ENCODE measurements around the gene INTS6.

INTS6 gene

DNA sequence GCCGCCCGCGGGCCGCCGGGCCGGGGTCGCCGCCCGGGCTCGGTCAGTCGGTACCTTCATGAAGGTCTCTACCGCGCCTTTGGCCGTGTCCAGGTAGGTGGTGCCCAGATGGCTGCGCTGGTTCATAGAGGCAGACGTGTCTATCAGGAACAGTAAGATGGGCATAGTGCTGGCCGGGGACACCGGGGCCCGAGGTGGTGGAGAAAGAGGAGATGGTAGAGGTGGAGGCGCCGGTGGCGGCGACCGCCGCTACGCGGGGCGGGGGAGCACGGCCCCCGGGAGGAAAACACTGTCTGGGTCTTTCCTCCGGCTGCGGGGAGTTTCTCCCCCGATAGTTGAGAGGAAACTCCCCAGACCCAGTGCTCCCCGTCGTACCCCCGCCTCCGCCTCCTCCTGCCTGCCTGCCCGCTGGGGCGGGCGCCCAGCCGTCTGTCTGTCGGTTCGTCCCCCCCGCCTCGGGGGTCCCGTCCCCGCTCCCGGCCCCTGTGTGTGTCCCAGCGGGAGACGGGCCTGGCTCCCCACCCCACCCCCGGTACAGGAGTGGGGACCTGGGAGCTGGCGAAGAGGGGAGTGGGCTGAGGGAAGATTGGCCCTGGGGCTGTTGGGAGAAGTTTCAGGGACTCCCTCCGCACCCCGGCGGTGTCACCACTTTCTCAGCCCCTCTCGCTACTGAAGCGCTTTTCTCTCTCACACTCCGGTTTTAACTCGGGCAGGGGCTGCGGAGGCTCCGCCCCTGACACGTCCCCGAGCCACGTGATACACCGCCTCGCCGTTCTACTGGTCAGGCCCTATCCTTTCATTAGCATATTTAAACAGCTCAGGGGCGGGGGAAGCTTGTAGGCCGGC lies at the start of gene INTS6:
Gene INTS6 (minus strand): TSS at position 676 of the 846 bp plus-strand sequence. CDS start 511 bp downstream, at position 165.
- FAIRE-seq: peak; percentile 76

- no peak for FAIRE-seq
Observed at GRCh38 chr13:51502153-51502651, 49.4 kb upstream of the INTS6 start.

DNA sequence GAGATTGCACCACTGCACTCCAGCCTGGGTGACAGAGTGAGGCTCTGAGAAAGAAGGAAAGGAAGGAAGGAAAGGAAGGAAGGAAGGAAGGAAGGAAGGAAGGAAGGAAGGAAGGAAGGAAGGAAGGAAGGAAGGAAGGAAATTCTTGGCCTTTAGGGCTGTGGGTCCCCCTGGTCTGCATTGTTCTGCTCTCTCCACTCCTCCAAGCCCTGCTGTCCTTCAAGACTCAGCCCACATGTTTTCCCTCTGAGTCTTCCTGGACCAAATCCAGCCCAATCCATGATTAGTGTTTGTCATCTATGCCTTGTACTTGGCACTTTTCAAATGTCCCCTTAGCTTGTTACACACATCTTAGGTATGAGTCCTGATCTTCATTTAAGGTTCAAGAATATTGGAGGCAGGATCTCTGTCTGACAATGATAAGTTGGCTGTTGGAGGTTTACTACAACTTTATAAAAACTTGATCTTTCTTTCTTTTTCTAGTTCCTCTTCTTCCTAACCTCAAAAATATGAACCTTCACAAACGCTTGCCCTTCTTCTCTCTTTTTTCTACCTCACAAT lies 48.8 kb upstream of the INTS6 start:
- no peak for FAIRE-seq

GRCh38 chr13:51501096-51501495 lies 48.3 kb upstream of the INTS6 start:
- no peak for FAIRE-seq

- no peak for FAIRE-seq
Observed at GRCh38 chr13:51500687-51501086, 47.9 kb upstream of the INTS6 start.

DNA sequence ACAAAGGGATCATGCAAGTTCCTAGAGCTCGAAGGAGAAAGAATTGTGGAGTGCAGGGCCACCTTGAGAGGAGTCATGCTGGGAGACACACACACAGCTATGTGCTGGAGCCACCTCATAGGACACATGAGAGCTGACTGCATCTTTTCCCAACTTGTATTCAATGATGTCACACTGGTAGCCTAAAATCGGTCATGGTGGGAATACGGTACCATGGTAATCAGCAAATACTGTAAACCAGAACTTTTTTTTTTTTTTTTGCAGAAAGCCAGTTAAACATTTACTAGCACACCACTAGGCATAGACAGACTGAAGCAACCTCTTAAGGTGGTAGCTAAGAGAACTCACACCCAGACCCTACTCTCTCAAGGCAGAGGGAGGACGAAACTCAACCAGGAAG lies 47.0 kb upstream of the INTS6 start:
- no peak for FAIRE-seq

DNA sequence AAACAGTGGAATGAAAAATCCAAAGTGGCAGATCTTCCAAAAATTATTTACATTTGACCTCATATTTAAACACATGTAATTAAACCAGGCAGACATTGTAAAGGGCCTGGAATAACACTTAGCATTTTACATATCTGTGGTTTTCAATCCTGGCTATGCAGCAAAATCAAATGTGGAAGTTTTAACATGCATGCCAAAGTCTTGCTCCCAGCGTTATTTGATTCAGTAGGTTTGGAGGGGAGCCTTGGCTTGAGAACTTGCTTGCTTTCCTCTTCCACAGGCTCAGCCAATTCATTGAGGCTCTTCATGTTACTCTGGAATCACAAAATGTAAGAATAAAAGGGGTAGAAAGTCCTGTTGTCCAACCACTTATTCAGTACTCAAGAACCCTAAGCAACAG lies 42.5 kb upstream of the INTS6 start:
- FAIRE-seq: no peak

DNA sequence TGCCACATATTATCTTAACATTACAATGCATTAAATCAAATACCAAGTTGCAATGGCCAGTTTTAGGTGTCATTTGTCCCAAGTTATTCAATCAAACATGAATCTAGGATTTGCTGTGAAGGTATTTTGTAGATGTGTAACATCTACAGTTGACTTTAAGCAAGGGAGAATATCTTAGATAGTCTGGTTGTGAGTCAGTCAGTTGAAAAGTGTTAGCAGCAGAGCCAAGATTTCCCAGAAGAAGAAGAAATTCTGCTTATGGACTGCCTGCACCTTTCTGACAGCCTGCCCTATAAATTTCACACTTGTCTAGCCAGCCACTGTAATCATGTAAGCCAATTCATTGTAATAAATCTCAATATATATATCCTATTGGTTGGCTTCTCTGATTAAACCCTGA lies 41.3 kb upstream of the INTS6 start:
- FAIRE-seq: no peak

GRCh38 chr13:51488212-51488611 lies 35.4 kb upstream of the INTS6 start:
- no peak for FAIRE-seq

DNA sequence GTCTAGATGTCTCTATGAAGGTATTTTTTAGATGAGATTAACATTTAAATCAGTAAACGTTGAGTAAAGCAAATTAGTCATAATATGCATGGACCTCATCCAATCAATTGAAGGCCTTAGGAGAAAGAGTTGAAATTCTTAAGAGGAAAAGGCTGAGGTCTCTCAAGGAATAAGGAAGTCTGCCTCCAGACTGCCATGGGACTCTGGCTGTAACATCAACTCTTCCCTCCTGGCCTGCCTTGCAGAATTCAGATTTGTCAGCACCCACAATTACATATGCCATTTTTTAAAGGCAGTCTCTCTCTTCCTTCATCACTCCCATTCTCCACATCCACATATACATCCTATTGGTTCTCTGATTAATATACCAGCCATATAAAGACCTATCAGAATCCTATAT lies 28.8 kb upstream of the INTS6 start:
- no peak for FAIRE-seq

GRCh38 chr13:51479199-51479523 lies 26.3 kb upstream of the INTS6 start:
- peak; percentile 97 for FAIRE-seq

DNA sequence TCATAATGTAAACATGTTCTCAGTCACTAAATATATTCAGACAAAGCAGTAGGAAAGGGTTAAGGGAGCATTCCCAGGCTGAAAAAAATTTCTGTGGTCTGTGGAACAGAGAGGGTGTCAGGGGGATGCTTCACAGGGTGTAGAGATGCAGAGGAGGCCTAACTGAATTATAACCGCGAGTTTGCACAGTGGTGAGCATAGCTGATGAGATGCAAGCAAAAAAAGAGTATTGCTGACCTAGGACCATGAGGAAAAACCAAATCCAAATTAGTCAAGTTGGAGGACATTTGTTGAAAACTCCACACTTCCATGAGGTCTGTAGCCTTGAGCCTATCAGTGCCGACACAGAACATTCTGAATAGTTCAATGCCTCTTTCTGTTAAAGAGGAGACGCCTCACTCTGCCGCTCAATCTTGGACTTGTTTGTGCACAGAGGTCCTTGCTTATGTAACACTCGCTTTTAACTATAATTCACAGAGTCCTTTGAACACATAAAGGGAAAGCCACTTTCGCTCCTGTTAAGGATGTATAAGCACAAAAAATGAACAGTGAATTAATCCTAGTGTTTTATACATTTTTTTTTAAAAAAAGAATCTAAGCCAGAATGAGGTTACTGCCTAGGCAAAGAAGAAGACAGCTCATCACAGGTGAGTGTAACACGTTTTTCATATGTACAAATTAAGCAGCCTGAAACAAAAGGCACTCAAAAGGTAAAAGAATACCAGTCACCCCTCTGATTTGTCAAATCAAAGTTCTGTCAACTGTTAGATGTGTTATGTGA lies 25.8 kb upstream of the INTS6 start:
- no peak for FAIRE-seq

DNA sequence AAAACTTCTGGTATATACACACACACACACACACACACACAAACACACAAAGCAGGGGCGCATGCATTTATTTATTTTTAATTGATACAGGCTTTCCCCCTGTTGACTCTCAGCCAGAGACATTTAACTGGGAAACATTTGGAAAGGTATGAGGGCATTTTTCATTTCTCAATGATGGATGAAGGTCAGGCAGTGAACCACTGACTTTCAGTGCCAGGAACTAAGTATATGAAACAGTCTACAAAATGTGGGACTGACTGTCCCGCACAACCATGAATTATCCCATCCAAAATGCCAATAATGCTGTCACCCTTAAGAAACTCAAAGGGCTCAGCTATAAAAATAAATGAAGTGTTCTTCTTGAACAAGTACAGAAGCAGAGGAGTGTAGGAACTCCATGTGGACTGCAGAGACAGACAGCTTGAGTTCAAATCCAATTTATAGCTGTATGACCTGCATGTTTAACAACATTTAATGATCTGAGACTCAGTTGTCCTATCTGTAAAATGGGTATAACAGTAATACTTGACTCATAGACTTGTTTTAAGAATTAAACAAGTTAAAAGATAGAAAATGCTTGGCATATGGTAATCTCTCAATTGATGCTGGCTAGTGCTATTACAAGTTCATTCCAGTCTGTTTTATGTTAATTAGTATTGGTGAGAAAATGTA lies 25.0 kb upstream of the INTS6 start:
- FAIRE-seq: no peak

- no peak for FAIRE-seq
Observed at GRCh38 chr13:51477149-51477548, 24.3 kb upstream of the INTS6 start.

DNA sequence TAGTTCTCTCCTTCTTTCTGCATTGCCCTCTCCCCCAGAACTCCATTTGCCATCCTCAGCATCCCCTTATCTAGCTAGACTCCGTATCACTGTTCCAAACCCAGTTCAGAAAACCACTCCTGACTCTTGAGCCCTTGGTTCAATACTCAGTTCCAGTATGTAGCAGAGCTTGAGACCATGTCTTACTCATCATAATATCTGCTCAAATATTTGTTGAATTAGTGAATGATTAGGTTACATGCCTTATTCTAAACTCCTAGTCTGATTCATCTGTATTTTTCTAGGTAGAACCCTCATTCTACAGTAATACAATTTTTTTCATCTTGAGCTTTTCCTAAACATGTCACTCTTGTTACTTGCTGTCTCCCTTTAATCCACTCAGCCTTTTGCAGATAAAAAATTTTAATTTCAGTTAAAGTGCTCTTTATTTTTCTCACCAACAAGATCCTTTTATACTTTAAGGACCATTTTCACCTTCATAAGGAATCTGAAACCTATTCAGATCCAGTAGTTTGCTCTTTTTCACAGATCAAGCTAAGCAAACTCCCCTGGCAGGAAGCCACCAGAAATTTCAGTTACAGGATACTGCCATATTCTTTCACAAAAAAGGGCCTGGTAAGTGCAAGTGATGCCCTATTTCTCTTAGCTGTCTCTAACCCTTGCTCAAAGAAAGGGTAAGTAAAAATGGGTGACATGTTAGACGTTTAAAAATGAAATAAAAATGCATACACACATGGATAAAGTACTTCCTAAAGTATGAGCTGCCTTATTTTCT lies 23.1 kb upstream of the INTS6 start:
- FAIRE-seq: no peak

- FAIRE-seq: no peak
Observed at GRCh38 chr13:51469790-51470189, 17.0 kb upstream of the INTS6 start.

DNA sequence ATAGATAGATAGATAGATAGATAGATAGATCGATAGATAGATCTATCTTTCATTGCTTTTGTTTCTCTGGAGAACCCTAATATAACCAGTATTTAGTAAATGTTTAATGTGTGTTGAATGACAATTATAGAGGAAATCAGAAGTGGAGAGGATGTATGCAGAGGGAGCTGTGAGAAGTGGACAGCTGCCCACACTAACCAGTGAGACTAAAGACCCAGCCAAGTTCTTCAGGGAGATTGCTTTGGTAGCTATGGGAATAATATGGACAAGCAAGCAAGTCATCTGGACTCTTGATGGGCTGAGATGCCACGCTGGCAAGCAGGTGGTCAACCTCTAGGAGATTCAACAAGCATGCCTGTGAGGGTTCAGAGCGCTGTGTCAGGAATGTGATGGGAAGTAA lies 14.9 kb upstream of the INTS6 start:
- FAIRE-seq: no peak

- FAIRE-seq: no peak
Observed at GRCh38 chr13:51465124-51465523, 12.3 kb upstream of the INTS6 start.

- no peak for FAIRE-seq
Observed at GRCh38 chr13:51457086-51457815, 4.4 kb upstream of the INTS6 start.

DNA sequence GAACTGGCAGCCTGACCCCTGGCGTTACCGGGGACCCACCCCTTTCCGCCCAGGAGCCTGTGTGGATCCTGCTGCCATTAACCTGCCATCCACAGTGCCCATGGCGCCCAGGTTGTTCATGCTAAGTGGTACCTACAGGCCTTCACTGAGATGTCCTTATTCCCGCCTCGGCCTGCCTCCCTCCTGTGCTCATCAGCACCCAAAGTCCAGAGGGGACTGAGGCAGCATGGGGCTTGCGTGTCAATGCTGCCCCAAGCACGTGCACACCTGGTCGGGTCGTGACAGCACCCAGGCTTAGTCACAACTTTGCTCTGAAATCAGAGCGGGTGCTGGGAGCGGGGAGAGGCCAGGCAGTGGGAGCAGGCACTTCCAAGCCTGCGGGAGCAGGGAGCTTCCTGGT lies 3.7 kb upstream of the INTS6 start:
- no peak for FAIRE-seq

DNA sequence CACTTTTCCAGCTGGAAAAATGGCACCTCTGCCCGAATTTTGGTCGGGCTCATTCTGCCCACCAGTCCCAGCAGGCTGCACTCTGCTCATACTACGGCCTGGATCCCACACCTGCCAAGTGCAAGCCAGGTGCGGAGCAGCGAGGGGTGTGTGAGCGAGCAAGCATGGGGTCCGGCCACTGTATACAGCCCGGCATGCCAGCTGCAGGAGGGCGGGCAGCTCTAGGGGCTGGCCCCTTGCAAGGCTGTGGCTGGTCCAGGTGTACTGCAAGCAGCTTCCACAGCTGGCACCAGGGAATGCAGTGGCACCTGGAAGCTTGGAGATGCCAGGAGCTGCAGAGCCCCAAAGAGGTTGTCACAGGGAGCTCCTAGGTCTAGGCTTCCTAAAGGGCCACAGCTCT lies 2.7 kb upstream of the INTS6 start:
- FAIRE-seq: no peak

Measured in islet of Langerhans (tissue), 1 donor.